SK-N-SH treated with all-trans-retinoic acid at 6 μM for 48 hours (cell line): ENCODE results near the gene RO60.

Source experiments
- CSRNP3 ChIP-seq: fragments of 250-450 bp; sonication (Bioruptor Pico); IDR thresholded peaks from 2 replicates; pipeline ENCODE4 v1.5.1; 2021; ENCODE audit warnings: mild to moderate bottlenecking, moderate library complexity
- ESRRG ChIP-seq: fragments of 250-450 bp; sonication (Bioruptor Pico); IDR thresholded peaks from 2 replicates; pipeline ENCODE4 v1.6.1; 2021; ENCODE audit warnings: mild to moderate bottlenecking
- GLIS3 ChIP-seq: fragments of 250-450 bp; sonication (Bioruptor Pico); IDR thresholded peaks from 2 replicates; pipeline ENCODE4 v1.5.0; 2020; ENCODE audit warnings: mild to moderate bottlenecking, moderate library complexity
- ISL1 ChIP-seq: fragments of 250-450 bp; sonication (Bioruptor Pico); IDR thresholded peaks from 2 replicates; pipeline ENCODE4 v2.1.2; 2022; ENCODE audit warnings: mild to moderate bottlenecking, moderate library complexity
- OSR1 ChIP-seq: fragments of 250-450 bp; sonication (Bioruptor Pico); IDR thresholded peaks from 2 replicates; pipeline ENCODE4 v1.8.0; 2022; ENCODE audit warnings: moderate library complexity, mild to moderate bottlenecking, inconsistent platforms
- ZC3H10 ChIP-seq: fragments of 250-450 bp; sonication (Bioruptor Pico); IDR thresholded peaks from 2 replicates; pipeline ENCODE4 v1.5.1; 2021; ENCODE audit warnings: mild to moderate bottlenecking, moderate library complexity
- ZFP3 ChIP-seq: fragments of 250-450 bp; sonication (Bioruptor Pico); IDR thresholded peaks from 2 replicates; pipeline ENCODE4 v1.5.0; 2020; ENCODE audit warnings: mild to moderate bottlenecking, moderate library complexity
- ZNF565 ChIP-seq: fragments of 450-650 bp; formaldehyde crosslinking; conservative IDR thresholded peaks from 2 replicates; pipeline ENCODE4 v1.5.0; 2020; ENCODE audit warnings: low read depth, mild to moderate bottlenecking, moderate library complexity
- ZNF8 ChIP-seq: fragments of 450-650 bp; formaldehyde crosslinking; IDR thresholded peaks from 2 replicates; pipeline ENCODE4 v1.5.0; 2020; ENCODE audit warnings: mild to moderate bottlenecking, moderate library complexity
- TF ChIP-seq, protein P1 (sequence below): fragments of 250-450 bp; sonication (Bioruptor Pico); IDR thresholded peaks from 2 replicates; pipeline ENCODE4 v1.8.0; 2020; ENCODE audit warnings: mild to moderate bottlenecking, moderate library complexity, borderline replicate concordance
- TF ChIP-seq, protein P2 (sequence below): fragments of 250-450 bp; sonication (Bioruptor Pico); IDR thresholded peaks from 2 replicates; pipeline ENCODE4 v1.5.1; 2020; ENCODE audit warnings: low read depth, mild to moderate bottlenecking, moderate library complexity

DNA sequence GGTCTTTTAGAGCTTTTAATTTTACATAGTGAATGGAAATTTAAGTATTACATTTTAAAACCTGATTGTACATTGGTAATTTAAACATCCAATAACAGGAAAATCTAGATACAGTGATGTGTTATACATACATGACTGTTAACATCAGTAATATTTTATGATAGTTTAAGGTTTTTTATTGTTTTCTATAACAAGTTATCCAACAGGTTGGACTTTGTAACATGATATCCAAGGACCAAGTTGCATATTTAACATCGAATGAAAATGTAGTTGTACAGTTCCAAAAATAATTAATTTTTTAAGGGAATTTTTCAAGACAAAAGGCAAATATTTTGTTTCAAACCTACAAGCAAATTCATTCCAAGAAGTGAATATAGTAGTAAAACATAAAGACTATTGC, 31.5 kb downstream of the RO60 start:
- TF ChIP-seq CSRNP3 (no peak), ZNF8 (CRISPR knock-in tag) (no peak), ZFP3 (CRISPR knock-in tag) (no peak), ZNF565 (no peak), ESRRG (no peak), ISL1 (CRISPR knock-in tag) (no peak), ZC3H10 (CRISPR knock-in tag) (no peak), GLIS3 (CRISPR knock-in tag) (no peak), OSR1 (no peak)
- TF ChIP-seq, protein P1, sequence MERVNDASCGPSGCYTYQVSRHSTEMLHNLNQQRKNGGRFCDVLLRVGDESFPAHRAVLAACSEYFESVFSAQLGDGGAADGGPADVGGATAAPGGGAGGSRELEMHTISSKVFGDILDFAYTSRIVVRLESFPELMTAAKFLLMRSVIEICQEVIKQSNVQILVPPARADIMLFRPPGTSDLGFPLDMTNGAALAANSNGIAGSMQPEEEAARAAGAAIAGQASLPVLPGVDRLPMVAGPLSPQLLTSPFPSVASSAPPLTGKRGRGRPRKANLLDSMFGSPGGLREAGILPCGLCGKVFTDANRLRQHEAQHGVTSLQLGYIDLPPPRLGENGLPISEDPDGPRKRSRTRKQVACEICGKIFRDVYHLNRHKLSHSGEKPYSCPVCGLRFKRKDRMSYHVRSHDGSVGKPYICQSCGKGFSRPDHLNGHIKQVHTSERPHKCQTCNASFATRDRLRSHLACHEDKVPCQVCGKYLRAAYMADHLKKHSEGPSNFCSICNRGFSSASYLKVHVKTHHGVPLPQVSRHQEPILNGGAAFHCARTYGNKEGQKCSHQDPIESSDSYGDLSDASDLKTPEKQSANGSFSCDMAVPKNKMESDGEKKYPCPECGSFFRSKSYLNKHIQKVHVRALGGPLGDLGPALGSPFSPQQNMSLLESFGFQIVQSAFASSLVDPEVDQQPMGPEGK (CRISPR knock-in tag), result no peak
- TF ChIP-seq, protein P2, sequence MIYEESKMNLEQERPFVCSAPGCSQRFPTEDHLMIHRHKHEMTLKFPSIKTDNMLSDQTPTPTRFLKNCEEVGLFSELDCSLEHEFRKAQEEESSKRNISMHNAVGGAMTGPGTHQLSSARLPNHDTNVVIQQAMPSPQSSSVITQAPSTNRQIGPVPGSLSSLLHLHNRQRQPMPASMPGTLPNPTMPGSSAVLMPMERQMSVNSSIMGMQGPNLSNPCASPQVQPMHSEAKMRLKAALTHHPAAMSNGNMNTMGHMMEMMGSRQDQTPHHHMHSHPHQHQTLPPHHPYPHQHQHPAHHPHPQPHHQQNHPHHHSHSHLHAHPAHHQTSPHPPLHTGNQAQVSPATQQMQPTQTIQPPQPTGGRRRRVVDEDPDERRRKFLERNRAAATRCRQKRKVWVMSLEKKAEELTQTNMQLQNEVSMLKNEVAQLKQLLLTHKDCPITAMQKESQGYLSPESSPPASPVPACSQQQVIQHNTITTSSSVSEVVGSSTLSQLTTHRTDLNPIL, result no peak
